Mononuclear cell (primary cell): ENCODE measurements around the gene GOLIM4. TPM values are rescaled to one million over a fixed set of nuclear protein-coding genes. Genes with fewer than 3 reads are reported as not detected.

Experiments used
- H3K27me3 ChIP-seq: 2 replicates; pipeline ENCODE4 v1.6.0; 2011; ENCODE audit warnings: low read length, control low read depth; ENCODE audit not compliant: insufficient read depth
- H3K4me1 ChIP-seq: 2 replicates; pipeline ENCODE4 v1.5.1; 2011; ENCODE audit warnings: mild to moderate bottlenecking, low read length, control low read depth; ENCODE audit not compliant: insufficient read depth
- H3K4me3 ChIP-seq: 2 replicates; pipeline ENCODE4 v1.5.1; 2011; ENCODE audit warnings: mild to moderate bottlenecking, low read length, moderate library complexity
- H3K9me3 ChIP-seq: 2 replicates; pipeline ENCODE4 v1.5.1; 2011; ENCODE audit warnings: low read depth, mild to moderate bottlenecking, control low read depth, low read length
- total RNA-seq: library from RNA; depleted of rRNA; stranded (reverse); fragments of >200 nt; gene quantifications from one replicate; pipeline ENCODE4 v1.2.3, GENCODE V29; 2012

GOLIM4 gene
- total RNA-seq, 1 donor: 3.6 TPM

DNA sequence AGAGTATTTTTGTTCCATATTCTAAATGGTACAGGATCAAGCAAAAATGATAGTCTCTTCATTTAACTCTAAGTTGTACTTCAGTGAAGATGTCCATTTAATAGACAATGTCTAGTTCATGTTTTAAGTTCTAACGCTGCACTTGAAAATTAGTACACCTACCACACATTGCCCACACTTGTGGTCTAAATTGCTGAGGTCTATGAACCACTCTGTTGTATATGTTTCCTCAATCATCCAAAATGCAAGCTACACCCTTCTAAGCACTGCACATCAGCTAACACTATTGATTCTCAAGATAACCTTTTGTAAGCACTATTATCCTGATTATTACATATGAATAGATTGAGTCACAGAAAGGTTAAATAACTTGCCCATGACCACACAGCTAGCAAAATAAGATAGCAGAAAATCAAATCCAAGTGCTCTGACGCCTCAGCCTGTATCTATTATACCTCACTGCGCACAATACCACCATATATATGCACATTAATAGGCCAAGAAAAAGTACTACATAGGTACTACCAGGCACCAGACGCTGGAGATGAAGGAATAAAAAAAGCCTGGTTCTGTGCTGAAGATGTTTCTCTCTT is 6.4 kb downstream of the GOLIM4 start:
- Histone ChIP-seq H3K4me3 (no peak overlapping the region), H3K27me3 (no peaks in the 10 kb centered on the region), H3K4me1 (peaks cover 16% of the 10 kb centered on the region), H3K9me3 (no peaks in the 10 kb centered on the region)

DNA sequence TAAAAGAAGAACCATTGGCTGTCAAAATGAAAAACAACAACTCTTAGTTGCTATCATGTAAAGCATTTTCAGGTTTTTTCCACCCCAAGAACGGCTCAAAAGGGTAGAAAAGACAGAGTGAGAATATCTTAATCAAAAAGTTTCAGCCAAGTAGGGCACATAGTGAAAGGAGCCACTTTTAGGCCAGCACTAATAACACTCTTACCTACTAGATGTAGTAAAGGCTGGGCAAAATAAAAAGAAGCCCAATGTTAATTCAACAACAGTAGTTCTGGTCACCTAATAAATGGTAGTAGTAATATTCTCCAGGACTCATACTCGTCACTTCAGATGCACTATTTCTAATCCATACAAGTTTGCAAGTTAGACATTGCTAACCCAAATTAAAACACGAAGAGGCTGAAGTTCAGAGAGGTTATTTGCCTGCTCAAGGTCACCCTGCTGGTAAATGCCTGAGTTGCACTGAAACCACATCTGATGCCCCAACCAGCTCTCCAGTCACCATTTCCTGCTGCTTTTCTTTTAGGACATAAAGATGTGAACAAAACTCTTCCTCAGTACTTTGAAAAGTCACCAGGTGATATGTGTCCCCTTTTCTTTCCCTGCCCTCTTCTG is 7.5 kb downstream of the GOLIM4 start:
- H3K4me1 ChIP-seq: peaks cover 6% of the 10 kb centered on the region
- H3K9me3 ChIP-seq: no peaks in the 10 kb centered on the region
- H3K4me3 ChIP-seq: no peak overlapping the region
- H3K27me3 ChIP-seq: no peaks in the 10 kb centered on the region

DNA sequence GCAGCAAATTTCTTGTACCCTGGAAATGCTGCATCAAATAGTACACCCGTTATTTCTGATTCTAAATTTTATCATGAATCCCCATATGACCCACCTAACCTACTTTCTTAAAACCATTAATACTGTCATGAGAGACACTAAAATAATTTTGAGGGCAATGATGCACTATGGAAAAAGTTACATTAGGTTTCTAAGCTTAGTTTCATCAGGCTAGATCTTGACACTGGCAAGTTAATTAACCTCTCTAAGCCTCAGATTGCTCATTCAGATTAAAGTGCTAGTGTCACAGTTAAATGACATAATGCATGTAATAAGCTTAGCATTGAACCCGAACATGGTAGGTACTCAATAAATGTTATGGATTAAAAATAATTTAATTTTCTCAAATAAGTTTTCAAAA is 8.2 kb downstream of the GOLIM4 start:
- H3K27me3 ChIP-seq: no peaks in the 10 kb centered on the region
- H3K4me1 ChIP-seq: peaks cover 4% of the 10 kb centered on the region
- H3K4me3 ChIP-seq: no peak overlapping the region
- no peaks in the 10 kb centered on the region for H3K9me3 ChIP-seq

DNA sequence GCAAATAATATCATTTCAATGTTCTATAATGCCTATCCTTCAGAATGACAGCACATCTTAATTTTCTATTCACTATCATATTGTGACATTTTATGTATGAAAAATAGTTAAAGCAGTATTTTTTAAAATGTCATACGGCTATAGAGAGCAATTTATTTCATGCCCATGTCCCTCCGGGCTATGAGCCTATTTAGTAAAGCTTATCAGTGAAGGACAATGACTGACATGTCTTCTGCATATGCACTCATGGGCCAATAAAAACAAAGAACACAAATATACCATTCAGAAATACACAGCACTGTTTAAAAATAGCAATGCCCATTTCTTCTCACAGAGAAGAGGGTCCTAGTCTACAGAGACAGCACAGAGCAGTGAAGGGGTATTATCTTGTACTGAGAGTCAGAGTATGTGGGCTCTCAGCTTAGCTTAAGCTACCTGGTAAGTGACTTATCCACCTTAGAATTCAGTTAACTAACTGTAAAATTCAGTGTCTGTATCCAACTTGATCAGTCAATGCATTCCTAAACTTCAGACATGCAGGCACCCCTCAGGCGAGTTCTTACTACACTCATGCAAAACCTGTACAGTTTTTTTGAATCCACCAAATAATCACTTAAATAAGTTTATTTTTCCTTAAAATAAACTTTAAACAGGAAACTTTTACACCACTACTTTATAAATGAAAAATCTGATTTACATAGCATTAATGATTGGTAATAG is 9.0 kb downstream of the GOLIM4 start:
- no peaks in the 10 kb centered on the region for H3K9me3 ChIP-seq
- H3K4me1 ChIP-seq: peaks cover 4% of the 10 kb centered on the region
- no peaks in the 10 kb centered on the region for H3K27me3 ChIP-seq
- no peak overlapping the region for H3K4me3 ChIP-seq

DNA sequence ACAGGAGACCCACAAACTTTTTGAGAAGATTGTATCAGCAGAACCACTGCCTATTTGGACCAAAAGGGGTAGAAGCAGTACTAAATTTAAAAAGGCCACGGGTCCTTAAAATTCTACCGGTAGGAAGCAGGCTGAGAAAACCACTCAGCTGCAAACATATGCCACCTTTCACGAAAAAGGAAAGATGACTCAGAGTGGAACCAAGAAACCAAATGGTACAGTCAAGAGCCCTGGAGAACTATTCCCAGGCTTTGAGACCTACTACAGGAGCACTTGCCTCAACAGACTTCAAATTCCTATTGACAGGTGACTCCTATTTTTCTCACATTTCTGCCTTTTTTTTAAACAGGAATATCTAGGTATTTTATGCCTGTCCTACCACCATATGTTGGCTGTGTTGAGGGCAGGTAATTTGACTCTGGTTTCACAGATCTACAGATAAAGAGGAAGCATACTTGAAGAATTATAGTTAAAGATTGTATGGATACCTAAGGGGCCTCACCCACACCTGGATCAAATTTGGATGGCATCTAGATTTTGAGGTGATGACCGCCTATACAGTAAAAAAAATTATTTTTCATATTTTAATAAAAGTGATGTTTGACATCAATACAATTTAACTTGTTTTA is 10.1 kb downstream of the GOLIM4 start:
- Histone ChIP-seq H3K9me3 (no peaks in the 10 kb centered on the region), H3K4me3 (no peak overlapping the region), H3K27me3 (no peaks in the 10 kb centered on the region), H3K4me1 (peaks cover 4% of the 10 kb centered on the region)

DNA sequence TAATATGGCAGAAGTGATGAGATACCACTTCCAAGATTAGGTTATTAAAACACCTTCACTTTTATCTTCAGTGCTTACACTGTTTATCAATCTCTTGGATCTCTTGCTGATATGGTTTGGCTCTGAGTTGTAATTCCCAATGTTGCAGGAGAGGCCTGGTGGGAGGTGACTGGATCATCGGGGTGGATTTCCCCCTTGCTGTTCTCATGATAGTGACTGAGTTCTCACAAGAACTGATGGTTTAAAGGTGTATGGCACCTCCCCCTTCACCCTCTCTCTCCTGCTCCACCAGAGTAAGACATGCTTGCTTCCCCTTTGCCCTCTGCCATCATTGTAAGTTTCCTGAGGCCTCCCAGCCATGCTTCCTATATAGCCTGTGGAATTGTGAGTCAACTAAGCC is 11.8 kb downstream of the GOLIM4 start:
- H3K9me3 ChIP-seq: no peaks in the 10 kb centered on the region
- peaks cover 4% of the 10 kb centered on the region for H3K4me1 ChIP-seq
- no peaks in the 10 kb centered on the region for H3K27me3 ChIP-seq
- no peak overlapping the region for H3K4me3 ChIP-seq

DNA sequence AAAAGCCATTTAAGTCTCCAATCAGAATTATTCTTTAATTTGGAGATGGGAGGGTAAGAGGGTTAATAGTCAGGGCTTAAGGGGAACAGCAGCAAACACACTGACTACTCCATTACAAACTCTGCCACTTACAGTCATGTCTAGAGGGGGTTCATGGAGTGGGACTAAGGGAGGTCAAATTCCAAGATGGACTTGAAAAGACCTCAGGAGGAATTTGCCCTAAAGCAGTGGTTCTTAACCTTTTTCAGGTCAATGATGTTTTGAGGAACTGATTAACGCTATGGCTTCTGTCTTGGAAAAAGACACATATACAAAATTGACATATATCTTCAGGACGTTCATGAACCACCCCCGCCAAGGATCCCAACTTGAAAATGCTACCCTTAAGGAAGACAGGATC is 13.9 kb downstream of the GOLIM4 start:
- H3K27me3 ChIP-seq: no peaks in the 10 kb centered on the region
- H3K9me3 ChIP-seq: no peaks in the 10 kb centered on the region
- peaks cover 4% of the 10 kb centered on the region for H3K4me1 ChIP-seq
- no peak overlapping the region for H3K4me3 ChIP-seq

DNA sequence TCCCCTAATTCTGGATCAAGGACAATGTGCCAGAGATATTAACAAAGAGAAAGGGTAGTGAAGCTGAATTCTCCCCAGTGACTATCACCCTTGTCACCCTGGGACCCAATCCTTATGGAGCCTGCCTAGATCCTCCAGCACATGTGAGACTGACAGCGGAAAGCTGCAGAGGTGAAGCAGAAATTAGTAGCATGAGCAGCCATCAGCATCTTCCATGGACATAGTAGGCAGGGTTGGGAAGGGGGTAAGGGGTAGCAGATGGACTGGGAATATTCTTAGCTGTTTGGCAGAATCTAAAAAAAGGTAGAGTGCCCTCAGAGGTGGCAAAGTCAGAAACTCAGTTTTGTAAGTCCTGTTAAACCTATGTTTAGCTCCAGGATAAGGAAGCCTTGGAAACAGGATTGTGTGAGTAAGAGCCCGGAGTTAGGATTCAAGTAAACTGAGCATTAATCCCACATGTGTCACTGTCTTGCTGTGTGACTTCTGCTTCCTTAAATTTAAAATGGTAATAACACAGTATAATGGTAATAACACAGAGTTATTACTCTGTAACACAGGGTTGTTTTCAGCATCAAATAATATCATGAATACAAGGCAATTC is 14.5 kb downstream of the GOLIM4 start:
- H3K27me3 ChIP-seq: no peaks in the 10 kb centered on the region
- peaks cover 4% of the 10 kb centered on the region for H3K4me1 ChIP-seq
- no peak overlapping the region for H3K4me3 ChIP-seq
- no peaks in the 10 kb centered on the region for H3K9me3 ChIP-seq

DNA sequence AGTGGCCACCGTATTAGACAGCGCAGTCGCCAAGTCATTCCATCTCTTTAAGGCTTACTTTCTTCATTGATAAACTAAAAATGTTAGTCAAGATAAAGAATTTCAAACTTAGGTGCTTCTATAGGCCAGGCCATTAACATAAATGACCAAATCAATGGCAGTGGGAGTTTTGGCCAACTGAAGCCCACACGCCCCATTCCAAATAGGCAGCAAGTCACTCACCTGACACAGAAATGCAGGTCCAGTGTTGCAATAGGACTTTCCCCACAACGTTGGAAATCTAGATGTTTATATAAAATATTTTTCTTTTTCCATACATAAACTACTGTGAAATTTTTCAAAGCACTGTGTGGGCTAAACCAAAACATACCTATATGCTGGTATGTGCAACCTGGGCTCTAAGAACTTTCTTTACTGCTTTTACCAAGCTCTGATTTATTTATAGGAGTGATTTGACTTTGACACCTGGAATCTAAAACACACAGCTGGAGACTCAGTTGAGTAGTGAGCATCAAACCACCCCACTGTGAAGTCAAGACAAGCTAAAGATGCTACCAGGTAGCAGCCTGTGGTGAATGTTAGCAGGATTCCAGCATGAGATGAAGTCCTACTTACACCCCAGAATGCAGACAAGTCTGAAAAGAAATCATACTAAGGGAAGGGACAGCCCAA is 15.1 kb downstream of the GOLIM4 start:
- H3K4me1 ChIP-seq: peaks cover 4% of the 10 kb centered on the region
- H3K4me3 ChIP-seq: no peak overlapping the region
- H3K9me3 ChIP-seq: no peaks in the 10 kb centered on the region
- H3K27me3 ChIP-seq: no peaks in the 10 kb centered on the region

DNA sequence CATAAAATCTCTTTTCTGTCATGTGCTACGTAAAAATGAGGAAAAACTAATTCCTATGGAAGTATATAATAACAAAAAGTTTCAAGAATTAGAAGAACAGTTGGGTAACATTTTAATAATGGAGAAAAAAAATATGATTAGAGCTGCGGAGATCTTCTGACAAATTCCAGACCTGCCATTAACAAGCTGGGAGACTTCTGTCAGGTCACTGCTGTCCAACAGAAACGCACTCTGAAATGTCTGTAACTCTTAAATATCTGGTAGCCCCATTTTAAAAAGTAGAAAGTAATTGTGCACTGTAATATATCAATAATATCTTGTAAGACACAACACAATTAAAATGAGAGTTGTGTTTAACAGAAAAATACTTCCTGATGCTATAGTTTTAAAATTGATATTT is 15.7 kb downstream of the GOLIM4 start:
- Histone ChIP-seq H3K4me3 (no peak overlapping the region), H3K27me3 (no peaks in the 10 kb centered on the region), H3K9me3 (no peaks in the 10 kb centered on the region)

DNA sequence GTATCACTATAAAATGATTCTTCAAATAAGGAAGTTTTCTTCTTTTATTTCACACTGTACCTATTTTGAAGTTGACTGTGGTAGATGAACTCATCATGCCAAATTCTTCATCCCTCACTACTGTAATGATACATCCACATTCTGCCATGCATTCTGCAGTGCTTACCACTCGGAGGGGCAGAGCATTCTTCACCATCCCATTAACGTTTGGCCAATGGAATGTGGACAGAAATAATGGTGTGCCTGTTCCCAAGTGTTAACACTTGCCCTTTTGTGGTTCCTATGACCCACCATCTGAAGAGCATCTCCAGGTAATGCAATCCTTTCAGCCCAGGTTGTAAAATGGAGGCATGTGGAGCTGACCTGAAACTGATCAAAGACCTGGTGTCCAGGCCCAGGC is 18.6 kb downstream of the GOLIM4 start:
- Histone ChIP-seq H3K27me3 (no peaks in the 10 kb centered on the region), H3K4me3 (no peak overlapping the region), H3K9me3 (no peaks in the 10 kb centered on the region), H3K4me1 (no peaks in the 10 kb centered on the region)

More for the DNA sequence above, 15.7 kb downstream of the GOLIM4 start:
- no peaks in the 10 kb centered on the region for H3K4me1 ChIP-seq

DNA sequence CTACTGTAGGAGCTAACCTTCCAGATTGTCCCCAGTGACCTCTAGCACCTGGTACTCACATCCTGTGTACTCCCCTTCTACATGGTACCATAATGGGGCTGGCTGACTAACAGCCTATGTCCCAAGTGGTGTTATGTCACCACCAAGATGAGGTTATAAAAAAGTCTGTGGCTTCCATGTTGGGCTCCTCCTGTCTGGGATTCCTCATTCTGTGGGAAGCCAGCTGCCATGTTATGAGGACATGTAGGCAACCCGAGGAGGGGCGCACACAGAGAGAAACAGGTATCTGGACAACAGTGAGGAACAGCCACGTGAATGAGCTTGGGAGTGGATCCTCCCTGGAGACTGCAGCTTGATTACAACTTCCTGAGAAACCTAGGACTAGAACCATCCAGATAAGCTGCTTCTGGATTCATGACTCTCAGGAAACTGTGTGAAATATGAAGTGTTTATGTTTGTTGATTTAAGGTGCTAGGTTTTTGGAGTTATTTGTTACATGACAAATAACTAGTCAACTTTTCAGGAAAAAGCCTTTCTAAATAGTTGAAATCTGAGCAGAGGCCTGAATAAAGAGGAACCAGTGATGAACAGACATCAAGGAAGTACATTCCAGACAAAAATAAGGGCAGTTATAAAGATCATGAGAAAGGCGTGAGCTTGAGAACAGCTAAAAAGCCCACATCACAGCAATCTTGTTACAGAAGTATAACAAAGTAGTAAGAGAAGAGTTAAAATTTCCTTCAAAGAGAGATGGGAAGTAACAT is 21.7 kb downstream of the GOLIM4 start:
- Histone ChIP-seq H3K27me3 (no peaks in the 10 kb centered on the region), H3K4me3 (no peak overlapping the region), H3K9me3 (no peaks in the 10 kb centered on the region), H3K4me1 (no peaks in the 10 kb centered on the region)

DNA sequence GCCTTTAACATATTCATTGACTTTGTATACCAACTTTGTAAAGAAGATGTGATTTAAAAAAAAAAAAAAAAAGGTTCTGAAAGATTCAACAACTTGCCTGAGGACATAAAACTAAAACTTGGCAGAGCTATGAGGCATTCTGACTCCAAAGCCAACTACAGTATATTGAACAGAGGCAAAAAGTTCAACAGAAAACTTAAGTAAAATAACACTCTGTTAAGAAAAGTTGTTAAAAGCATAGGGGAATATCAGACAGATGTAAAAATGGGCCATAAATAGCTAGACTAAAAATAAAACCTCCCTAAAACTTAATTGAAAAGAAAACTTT is 23.4 kb downstream of the GOLIM4 start:
- no peaks in the 10 kb centered on the region for H3K9me3 ChIP-seq
- no peaks in the 10 kb centered on the region for H3K27me3 ChIP-seq
- no peak overlapping the region for H3K4me3 ChIP-seq
- no peaks in the 10 kb centered on the region for H3K4me1 ChIP-seq

DNA sequence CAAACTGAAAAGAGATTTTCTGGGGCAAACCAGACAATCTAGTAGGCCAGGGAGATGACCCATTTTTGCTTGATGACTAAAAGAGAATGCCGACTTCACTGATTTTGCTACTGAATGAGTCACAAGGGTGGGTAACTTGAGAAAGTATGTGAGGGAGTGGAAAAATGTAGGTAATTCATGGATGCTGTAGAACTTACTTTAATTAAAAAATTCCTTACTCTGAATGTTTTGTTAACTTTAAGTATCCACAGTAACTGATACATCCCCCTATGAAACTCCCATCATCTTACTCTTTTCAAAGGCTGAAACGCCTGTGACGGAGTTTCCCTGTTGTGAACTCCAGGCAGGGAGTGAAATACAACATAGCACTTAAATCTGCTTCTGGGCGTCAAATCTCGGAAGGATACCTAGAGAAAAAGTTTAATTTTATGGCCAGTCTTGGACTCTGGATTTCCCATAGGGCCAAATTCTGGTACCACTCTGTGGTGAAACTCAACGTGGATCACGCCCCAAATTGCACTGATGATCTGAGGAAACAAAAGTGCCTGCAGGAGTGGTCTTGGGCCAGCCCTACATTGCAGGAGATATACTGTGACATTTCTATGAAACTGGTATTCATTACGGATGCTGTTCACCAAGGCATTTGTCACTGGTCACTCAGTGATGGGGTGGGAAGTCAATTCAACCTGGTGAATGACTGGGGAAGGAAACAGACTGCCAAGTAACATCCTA is 24.0 kb downstream of the GOLIM4 start:
- Histone ChIP-seq H3K4me1 (no peaks in the 10 kb centered on the region), H3K4me3 (no peak overlapping the region), H3K9me3 (no peaks in the 10 kb centered on the region), H3K27me3 (no peaks in the 10 kb centered on the region)
